ENCODE results near the gene GHITM. TPM values are rescaled to one million over a fixed set of nuclear protein-coding genes. Genes with fewer than 3 reads are reported as not detected.

GHITM gene
- total RNA-seq, 6 experiments from 2014 or later = 133 to 231 (median 166) TPM

DNA sequence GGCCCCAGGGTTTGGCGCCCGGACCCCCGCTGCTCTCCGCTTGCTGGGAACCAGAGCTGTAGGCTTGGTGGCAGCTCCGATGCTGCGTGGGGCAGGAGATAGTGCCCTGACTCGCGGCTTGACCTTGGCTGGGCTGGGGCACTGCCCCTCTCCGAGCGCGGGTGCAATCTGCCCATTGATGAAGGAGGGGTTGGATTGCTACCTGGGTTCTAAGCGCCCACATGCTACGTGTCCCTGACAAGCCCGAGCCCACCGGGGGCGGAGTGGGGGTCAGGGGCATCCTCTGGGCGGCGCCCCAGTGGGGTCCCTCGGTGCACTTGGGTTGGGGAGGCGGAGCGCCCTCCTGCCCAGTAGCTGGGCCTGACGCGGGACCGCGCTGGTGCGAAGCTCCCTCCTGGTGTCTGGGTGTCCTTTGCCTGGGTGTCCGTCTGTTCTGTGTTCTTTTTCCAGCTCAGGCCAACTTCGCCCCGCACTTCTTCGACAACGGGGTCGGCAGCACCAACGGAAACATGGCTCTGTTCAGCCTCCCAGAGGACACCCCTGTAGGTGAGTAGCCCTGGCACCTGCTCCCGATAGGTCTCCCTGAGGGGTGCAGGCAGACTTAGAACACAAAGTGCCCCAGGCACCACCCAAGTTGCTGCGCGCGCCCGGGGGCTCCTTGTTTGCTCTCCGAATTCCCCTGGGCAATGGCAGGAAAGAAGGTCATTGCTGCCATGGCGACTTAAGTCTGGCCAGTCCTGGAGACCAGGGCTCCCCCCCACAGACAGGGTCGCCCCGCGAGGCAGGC lies 55.9 kb downstream of the GHITM start:
- no peak for TF ChIP-seq POLR2A (IDR thresholded peaks at IDR 0.05)
- TF ChIP-seq, protein P1, sequence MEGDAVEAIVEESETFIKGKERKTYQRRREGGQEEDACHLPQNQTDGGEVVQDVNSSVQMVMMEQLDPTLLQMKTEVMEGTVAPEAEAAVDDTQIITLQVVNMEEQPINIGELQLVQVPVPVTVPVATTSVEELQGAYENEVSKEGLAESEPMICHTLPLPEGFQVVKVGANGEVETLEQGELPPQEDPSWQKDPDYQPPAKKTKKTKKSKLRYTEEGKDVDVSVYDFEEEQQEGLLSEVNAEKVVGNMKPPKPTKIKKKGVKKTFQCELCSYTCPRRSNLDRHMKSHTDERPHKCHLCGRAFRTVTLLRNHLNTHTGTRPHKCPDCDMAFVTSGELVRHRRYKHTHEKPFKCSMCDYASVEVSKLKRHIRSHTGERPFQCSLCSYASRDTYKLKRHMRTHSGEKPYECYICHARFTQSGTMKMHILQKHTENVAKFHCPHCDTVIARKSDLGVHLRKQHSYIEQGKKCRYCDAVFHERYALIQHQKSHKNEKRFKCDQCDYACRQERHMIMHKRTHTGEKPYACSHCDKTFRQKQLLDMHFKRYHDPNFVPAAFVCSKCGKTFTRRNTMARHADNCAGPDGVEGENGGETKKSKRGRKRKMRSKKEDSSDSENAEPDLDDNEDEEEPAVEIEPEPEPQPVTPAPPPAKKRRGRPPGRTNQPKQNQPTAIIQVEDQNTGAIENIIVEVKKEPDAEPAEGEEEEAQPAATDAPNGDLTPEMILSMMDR (IDR thresholded peaks at IDR 0.05) = no peak
- peaks cover 7 to 11% of the 10 kb centered on the region in 2 donors for H3K27me3 ChIP-seq
- peaks cover 0 to 10% (median 0%) of the 10 kb centered on the region in 4 donors for H3K4me1 ChIP-seq
- DNase-seq (no peak), ATAC-seq (no peak)
- H3K9me3 ChIP-seq = no peaks in the 10 kb centered on the region
- peak overlapping the region in 1 of 3 donors; percentile 40 for H3K4me3 ChIP-seq
- H3K27ac ChIP-seq = no peak overlapping the region
- intact Hi-C loops (cut with DNase I) = no loop called here
- WGBS (ENCODE audit: insufficient coverage, low coverage, low lambda C conversion rate, missing lambda C conversion rate) = 20% methylated on average over 1 of the region's 43 CpGs
- no peaks in the 10 kb centered on the region for H3K36me3 ChIP-seq

GRCh38 chr10:84196083-84196482 lies 56.8 kb downstream of the GHITM start:
- Histone ChIP-seq H3K4me1 (peaks cover 0 to 10% (median 0%) of the 10 kb centered on the region in 4 donors), H3K36me3 (no peaks in the 10 kb centered on the region), H3K9me3 (no peaks in the 10 kb centered on the region), H3K4me3 (no peak overlapping the region), H3K27ac (no peak overlapping the region), H3K27me3 (peaks cover 7 to 11% of the 10 kb centered on the region in 2 donors)
- intact Hi-C loops (cut with DNase I) = no loop called here
- peak in 2 of 4 donors; percentile 26 to 27 for ATAC-seq
- TF ChIP-seq, protein P1 (IDR thresholded peaks at IDR 0.05) = no peak
- no peak for TF ChIP-seq POLR2A (IDR thresholded peaks at IDR 0.05)
- DNase-seq = no peak
- 7% methylated on average over 4 of the region's 4 CpGs for WGBS (ENCODE audit: insufficient coverage, low coverage, low lambda C conversion rate, missing lambda C conversion rate)

GRCh38 chr10:84196941-84197340 lies 57.6 kb downstream of the GHITM start:
- Histone ChIP-seq H3K27ac (no peak overlapping the region), H3K4me1 (peaks cover 0 to 10% (median 0%) of the 10 kb centered on the region in 4 donors), H3K9me3 (no peaks in the 10 kb centered on the region), H3K36me3 (no peaks in the 10 kb centered on the region), H3K27me3 (peaks cover 7 to 11% of the 10 kb centered on the region in 2 donors), H3K4me3 (no peak overlapping the region)
- TF ChIP-seq, protein P1 (IDR thresholded peaks at IDR 0.05) = no peak
- TF ChIP-seq POLR2A (IDR thresholded peaks at IDR 0.05) = no peak
- DNase-seq (no peak), ATAC-seq (no peak)
- intact Hi-C loops (cut with DNase I) = no loop called here
- WGBS (ENCODE audit: insufficient coverage, low coverage, low lambda C conversion rate, missing lambda C conversion rate) = 81% methylated on average over 3 of the region's 5 CpGs

DNA sequence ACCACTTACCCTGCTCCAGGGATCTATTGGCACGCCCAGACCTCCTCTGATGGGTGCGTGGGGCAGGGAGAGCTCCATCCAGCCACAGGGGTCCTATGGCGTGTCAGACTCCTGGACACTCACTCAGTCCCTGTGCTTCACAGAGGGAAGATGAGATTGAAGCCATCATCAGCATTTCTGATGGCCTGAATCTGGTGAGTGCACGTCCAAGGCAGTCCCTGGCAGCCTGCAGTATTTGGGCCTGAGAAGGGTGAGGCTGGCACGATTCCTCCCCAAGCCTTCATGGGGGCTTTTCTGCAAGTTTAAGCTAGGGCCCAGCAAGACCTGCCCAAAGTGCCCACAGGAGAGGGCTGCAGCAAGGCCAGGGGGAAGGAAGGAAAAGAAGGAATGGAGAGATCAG lies 58.3 kb downstream of the GHITM start:
- intact Hi-C loops (cut with DNase I) = no loop called here
- TF ChIP-seq, protein P1 (IDR thresholded peaks at IDR 0.05) = no peak
- no peak for TF ChIP-seq POLR2A (IDR thresholded peaks at IDR 0.05)
- Histone ChIP-seq H3K4me1 (peaks cover 0 to 10% (median 0%) of the 10 kb centered on the region in 4 donors), H3K36me3 (no peaks in the 10 kb centered on the region), H3K27ac (no peak overlapping the region), H3K4me3 (no peak overlapping the region), H3K27me3 (peaks cover 7 to 11% of the 10 kb centered on the region in 2 donors), H3K9me3 (no peaks in the 10 kb centered on the region)
- no peak for ATAC-seq
- no CpG with 5 or more reads among the region's 5 CpGs for WGBS (ENCODE audit: insufficient coverage, low coverage, low lambda C conversion rate, missing lambda C conversion rate)
- DNase-seq = no peak
